ENCODE results near the gene PTTG2.
A peak's percentile ranks its signal among the peaks of the same experiment; 100 is the strongest.
"Not testable (repeated sequence)": the region's sequence is repeated elsewhere in the genome, so short reads cannot be mapped to it uniquely, and the experiment has no call there.

The PTTG2 gene

GRCh38 chr4:37960098-37960497 lies at the start of gene PTTG2:
Gene PTTG2, plus strand, starts transcription at chr4:37960398. Its CDS starts 37 bp downstream, at chr4:37960435.
- DNase-seq, result no peak

- no peak for DNase-seq
These were observed 45.7 kb upstream of the PTTG2 start for GRCh38 chr4:37914539-37914938.

- DNase-seq, result no peak
These were observed 42.8 kb upstream of the PTTG2 start for GRCh38 chr4:37917388-37917787.

GRCh38 chr4:37918653-37919052 lies 41.5 kb upstream of the PTTG2 start:
- DNase-seq, result no peak

GRCh38 chr4:37922328-37922727 lies 37.9 kb upstream of the PTTG2 start:
- peak; percentile 52 for DNase-seq

- DNase-seq, result not testable (repeated sequence)
These were observed 37.1 kb upstream of the PTTG2 start for GRCh38 chr4:37923089-37923488.

GRCh38 chr4:37924946-37925345 lies 35.3 kb upstream of the PTTG2 start:
- DNase-seq, result no peak

GRCh38 chr4:37927434-37927833 lies 32.8 kb upstream of the PTTG2 start:
- DNase-seq, result no peak

GRCh38 chr4:37928426-37929416 lies 31.5 kb upstream of the PTTG2 start:
- peak; percentile 37 for DNase-seq

- no peak for DNase-seq
These were observed 26.1 kb upstream of the PTTG2 start for GRCh38 chr4:37934096-37934495.

- no peak for DNase-seq
These were observed 25.6 kb upstream of the PTTG2 start for GRCh38 chr4:37934609-37935008.

GRCh38 chr4:37935026-37935425 lies 25.2 kb upstream of the PTTG2 start:
- no peak for DNase-seq

- DNase-seq, result peak; percentile 9
These were observed 23.2 kb upstream of the PTTG2 start for GRCh38 chr4:37936889-37937498.

GRCh38 chr4:37938208-37938607 lies 22.0 kb upstream of the PTTG2 start:
- no peak for DNase-seq

- no peak for DNase-seq
These were observed 13.6 kb upstream of the PTTG2 start for GRCh38 chr4:37946503-37947179.

GRCh38 chr4:37948542-37948941 lies 11.7 kb upstream of the PTTG2 start:
- DNase-seq, result peak; percentile 37

- no peak for DNase-seq
These were observed 10.4 kb upstream of the PTTG2 start for GRCh38 chr4:37949636-37950426.

GRCh38 chr4:37951461-37952352 lies 8.5 kb upstream of the PTTG2 start:
- DNase-seq, result peak; percentile 63

GRCh38 chr4:37953156-37953555 lies 7.0 kb upstream of the PTTG2 start:
- DNase-seq, result no peak

GRCh38 chr4:37953620-37954293 lies 6.4 kb upstream of the PTTG2 start:
- DNase-seq, result no peak

- no peak for DNase-seq
These were observed 3.3 kb upstream of the PTTG2 start for GRCh38 chr4:37956941-37957340.
